SKM-1 treated with dmso at 0.1 percent for 144 hours (cell line): Measurements from ENCODE around the gene RIMBP2.
"Not testable (repeated sequence)": the region's sequence is repeated elsewhere in the genome, so short reads cannot be mapped to it uniquely, and the experiment has no call there.

Experiments used
- DNase-seq: peaks from one replicate; lab custom pipeline; 2025; ENCODE audit not compliant: unreplicated experiment; lab: John Stamatoyannopoulos, UW

Gene RIMBP2

DNA sequence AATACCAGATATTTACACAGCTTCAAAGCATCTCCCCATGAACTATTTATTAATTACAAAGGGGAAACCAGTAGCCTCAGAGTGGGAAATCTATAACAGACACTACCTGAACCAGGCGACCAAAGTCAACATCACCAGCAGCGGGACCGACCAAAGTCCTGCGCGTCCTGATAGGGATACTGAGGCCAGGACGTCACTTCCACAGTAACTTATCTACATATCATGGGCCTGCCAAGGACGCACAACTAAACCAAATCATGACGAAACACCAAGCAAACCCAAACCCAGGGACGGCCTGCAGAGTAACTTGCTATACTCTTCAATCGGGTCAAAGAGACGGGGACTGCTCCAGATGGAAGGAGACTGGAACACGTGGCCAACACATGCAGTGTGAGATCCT, 26.0 kb upstream of the RIMBP2 start:
- no peak for DNase-seq

GRCh38 chr12:130739571-130739970, 23.5 kb upstream of the RIMBP2 start:
- DNase-seq: no peak

DNA sequence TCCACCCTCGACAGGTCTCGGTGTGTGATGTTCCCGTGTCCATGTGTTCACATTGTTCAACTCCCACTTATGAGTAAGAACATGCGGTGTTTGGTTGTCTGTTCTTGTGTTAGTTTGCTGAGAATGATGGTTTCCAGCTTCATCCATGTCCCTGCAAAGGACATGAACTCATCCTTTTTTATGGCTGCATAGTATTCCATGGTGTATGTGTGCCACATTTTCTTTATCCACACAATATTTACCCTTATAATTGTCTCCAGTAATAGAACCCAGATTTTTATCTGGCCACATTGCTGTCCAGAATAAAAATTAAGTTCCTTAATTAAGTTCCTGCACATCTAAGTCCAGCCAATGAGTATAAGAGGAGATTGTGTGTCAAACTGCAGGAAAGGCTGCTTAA, 22.3 kb upstream of the RIMBP2 start:
- not testable (repeated sequence) for DNase-seq

DNA sequence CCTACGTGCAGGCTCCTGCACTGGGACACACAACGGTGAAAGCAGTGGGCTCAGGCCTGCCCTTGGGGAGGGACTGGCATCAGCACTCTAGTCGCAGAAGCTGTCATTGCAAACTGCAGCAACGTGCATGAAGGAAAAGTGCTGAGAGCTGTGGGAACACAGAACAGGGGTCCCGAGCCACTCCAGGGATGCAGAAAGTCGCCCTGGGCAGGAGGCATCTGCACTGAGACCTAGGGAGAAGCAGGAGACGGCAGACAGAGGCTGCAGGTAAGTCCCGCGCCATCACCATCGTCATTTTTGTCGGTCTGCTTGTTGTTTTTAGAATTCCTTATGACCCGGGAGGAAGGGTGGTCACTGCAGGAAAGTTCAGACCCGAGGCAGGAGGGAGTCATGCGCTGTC, 21.6 kb upstream of the RIMBP2 start:
- no peak for DNase-seq

DNA sequence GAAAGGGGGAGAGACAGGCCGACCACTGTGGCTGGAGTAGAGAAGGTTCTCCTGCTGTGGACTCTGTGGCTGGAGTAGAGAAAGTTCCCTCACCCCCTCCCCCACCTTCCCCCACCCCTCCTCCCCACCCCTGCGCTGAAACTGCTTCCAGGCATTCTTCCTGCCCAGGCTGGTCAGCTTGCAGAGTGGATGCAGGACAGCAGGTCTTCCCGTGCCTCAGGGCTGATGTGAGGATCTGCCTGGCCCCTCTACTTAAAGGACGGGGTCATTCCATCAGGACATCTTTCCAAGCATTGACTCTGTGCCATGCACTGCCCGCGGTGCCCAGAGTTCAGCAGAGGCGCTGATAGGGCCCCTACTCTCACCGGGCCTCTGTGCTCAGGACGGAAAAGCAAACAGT, 13.2 kb upstream of the RIMBP2 start:
- no peak for DNase-seq

- no peak for DNase-seq
Observed at GRCh38 chr12:130728158-130729058, 12.3 kb upstream of the RIMBP2 start.

GRCh38 chr12:130719263-130719859, 3.3 kb upstream of the RIMBP2 start:
- no peak for DNase-seq

- no peak for DNase-seq
Observed at GRCh38 chr12:130717752-130718151, 1.7 kb upstream of the RIMBP2 start.

DNA sequence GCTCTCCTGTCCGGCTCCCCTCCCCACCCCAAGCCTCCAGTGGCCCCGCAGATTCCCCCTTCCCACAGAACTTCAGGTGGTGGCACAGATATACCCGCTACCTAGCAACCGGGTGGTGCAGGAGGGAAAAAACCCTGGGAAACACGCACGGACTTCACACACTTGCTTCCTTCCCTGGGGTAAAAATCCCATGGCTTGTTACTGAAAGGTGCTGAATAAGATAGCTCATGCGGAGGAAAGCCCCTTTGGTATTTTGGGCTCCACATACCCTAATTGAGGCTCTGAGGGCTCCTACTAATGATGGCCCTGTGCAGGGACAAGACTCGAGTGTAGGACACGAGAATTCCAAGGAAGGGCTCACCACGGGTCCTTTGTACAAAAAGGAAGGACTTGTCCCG, 869 bp upstream of the RIMBP2 start:
- no peak for DNase-seq

- no peak for DNase-seq
Observed at GRCh38 chr12:130715150-130715997, 725 bp downstream of the RIMBP2 start.

DNA sequence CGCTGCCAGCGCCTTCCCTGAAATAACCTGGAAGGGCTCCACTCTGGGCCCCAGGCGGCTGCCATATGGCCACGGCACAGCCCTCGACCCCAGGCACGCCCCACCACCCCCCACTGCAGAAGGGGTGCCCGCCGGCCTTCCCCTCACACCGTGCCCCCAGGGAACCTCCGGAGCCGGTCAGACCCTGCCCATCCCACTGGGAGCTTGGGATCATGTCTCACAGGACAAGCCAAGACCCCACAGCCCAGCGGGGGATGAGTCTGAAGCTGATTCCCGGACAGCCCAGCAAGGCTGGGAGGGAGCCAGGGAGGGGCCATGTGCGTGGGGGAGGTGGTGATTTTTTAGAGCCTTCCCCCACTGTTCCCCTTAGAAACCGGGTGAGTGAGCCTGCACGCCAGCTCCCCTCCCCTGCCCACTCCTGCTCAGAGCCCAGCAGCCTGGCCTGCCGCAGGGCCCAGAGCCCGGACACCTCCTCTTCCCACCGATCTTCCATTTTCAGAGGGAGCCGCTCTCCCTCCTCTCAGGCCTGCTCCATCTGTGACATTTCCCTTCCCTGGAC, 1.4 kb downstream of the RIMBP2 start:
- DNase-seq: no peak

DNA sequence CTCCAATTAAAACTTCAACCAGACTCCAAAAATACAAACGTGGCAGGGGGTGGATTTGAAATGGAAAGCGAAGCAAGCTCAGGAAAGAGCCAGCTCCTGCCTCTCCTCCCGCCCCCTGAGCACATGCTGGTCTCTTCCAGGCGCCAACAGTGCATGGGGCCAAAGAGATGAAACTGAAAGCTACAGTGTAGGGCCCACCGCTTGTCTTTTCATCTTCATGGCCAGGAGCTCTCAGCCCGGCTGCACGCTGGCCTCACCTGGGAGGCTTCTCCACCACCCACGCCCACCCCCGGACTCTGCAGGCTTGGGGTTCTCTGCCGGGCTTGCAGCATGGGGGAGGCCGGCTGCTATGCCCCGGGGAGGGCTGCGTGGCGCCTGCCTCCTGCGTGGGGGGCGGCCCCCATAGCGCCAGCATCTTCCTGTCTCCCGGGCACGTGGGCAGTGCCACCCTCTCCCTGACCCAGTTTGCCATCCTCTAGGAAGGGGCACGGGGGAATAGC, 2.0 kb downstream of the RIMBP2 start:
- no peak for DNase-seq

DNA sequence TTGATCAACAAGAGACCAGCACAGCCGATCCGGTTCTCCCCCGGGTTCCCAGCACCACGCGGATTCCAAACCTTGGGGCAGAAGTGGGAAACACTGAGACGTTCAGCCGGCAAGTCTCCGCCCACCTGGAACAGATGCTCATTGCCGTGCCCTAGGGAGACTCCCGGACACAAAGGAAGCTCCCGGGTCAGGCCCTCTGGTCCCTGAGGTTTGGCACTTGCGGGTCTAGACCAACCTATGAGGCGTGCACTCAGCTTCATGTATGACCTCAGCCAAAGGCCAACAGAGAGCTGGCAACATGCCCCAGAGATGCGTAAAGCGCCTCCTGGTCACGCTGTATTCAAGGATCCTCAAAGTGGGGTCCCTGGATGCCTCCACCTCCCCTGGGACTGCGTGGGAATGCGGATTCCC, 2.5 kb downstream of the RIMBP2 start:
- DNase-seq: no peak

DNA sequence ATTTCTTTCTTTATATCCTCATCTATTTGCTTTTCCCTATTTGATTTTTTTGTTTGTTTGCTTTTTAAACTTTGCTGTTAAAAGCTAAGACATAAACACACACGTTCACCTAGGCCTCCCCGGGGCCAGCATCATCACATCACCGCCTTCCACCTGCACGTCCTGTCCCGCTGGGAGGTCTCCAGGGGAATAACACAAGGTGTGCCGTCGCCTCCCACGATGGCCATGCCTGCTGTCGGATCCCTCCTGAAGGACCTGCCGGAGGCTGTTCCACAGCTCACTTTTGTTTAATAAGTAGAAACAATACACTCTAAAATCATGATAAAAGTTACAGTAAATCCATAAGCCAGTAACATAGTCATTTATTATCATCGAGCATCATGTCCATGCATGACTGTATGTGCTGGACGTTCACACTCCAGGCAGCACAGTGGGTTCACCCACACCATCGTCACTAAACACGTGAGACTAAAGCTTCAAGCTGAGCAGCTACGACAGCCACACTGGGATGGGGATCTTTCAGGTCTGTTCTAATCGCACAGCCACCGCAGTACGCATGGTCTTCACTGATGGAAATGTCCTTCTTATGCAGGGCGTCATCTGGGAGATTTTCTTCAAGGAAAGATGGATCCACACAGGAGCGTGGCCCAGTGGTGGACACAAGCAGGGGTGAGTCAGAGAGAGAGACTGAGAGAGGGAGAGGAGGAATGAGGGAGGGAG, 3.6 kb downstream of the RIMBP2 start:
- no peak for DNase-seq

- no peak for DNase-seq
Observed at GRCh38 chr12:130711756-130712155, 4.3 kb downstream of the RIMBP2 start.

GRCh38 chr12:130710733-130711080, 5.4 kb downstream of the RIMBP2 start:
- no peak for DNase-seq

- no peak for DNase-seq
Observed at GRCh38 chr12:130709971-130710732, 5.9 kb downstream of the RIMBP2 start.

GRCh38 chr12:130709151-130709970, 6.7 kb downstream of the RIMBP2 start:
- DNase-seq: no peak

- no peak for DNase-seq
Observed at GRCh38 chr12:130708648-130709047, 7.5 kb downstream of the RIMBP2 start.
